Fibroblast of mammary gland (primary cell): ENCODE data around the gene CRIM1.

Experiments
- DNase-seq: peaks from one replicate; pipeline ENCODE4 v3.0.0-alpha.2; 2010; ENCODE audit warnings: low read depth
- H3K4me3 ChIP-seq: 2 replicates; pipeline ENCODE4 v1.5.1; 2011; ENCODE audit warnings: low read depth, mild to moderate bottlenecking, low read length, moderate library complexity; ENCODE audit not compliant: control insufficient read depth
- TF ChIP-seq, protein P1 (sequence below): conservative IDR thresholded peaks from 2 replicates; pipeline ENCODE4 v1.5.1; 2011; ENCODE audit warnings: low read depth, low read length, inconsistent platforms; ENCODE audit not compliant: control insufficient read depth, insufficient read depth

The CRIM1 gene

DNA sequence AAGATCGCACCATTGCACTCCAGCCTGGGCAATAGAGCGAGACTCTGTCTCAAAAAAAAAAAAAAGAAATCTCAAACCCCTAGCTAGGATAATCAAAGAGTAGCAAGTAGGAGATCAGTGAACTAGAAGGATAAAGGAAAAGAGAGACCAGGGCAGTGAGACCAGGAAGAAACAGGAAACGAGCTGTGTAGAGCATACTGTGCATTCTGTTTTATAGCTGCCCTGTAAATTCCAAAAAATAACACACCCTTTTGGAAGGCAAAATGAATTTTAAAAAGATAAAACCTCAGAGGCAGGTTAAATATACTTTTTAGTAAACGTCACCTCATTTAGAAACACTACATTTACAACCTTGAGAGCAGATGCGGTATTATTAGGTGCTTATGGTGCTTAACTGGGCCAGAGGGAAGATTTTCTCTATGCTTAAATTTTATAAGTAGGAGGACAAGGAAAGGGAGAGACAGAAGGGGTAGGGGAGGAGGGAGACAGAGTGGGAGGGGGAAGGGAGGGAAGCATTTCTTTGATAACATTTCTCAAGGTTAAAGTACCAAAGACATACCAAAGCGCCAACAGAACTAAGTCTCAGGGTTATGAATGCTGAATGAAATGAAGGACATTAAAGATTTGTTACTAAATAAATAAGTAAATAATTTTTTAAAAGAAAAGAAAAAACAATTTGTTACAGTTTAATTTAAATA is 212.3 kb downstream of the CRIM1 start:
- H3K4me3 ChIP-seq, result no peak overlapping the region
- TF ChIP-seq, protein P1, sequence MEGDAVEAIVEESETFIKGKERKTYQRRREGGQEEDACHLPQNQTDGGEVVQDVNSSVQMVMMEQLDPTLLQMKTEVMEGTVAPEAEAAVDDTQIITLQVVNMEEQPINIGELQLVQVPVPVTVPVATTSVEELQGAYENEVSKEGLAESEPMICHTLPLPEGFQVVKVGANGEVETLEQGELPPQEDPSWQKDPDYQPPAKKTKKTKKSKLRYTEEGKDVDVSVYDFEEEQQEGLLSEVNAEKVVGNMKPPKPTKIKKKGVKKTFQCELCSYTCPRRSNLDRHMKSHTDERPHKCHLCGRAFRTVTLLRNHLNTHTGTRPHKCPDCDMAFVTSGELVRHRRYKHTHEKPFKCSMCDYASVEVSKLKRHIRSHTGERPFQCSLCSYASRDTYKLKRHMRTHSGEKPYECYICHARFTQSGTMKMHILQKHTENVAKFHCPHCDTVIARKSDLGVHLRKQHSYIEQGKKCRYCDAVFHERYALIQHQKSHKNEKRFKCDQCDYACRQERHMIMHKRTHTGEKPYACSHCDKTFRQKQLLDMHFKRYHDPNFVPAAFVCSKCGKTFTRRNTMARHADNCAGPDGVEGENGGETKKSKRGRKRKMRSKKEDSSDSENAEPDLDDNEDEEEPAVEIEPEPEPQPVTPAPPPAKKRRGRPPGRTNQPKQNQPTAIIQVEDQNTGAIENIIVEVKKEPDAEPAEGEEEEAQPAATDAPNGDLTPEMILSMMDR, result no peak
- no peak for DNase-seq

DNA sequence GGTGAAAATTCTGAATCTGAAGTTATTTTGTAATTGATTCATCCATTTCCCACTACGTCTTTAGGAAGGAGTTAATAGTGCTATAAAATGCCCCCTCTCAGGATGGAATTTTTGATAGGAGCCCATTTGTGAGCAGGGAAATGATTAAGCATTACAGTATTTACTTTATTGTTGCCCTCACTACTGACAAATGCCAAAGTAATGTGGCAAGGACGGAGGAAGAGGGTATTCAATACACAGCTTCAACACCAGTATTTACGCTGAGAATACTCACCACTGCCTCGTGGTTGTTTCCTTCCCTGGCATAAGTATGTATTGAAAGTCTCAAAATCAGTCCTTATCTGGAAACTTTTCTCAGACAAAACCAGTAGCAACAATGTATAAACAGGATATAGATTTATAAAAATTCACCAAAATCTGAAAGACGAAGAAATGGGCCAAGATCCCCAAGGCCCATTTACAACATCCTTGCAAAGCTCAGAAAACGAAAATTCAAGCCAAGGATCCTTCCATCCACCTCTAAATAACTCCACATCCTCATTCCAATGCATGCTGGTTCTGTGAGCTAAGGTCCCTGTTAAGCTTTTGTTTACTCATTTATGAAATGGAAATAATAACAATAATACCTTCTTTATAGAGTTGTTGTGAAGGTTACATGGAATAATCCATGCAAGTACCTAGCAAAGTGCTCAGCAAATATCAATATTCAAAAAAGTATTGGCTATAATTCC is 213.1 kb downstream of the CRIM1 start:
- peak; percentile 58 for DNase-seq
- no peak overlapping the region for H3K4me3 ChIP-seq
- TF ChIP-seq, protein P1, result no peak

DNA sequence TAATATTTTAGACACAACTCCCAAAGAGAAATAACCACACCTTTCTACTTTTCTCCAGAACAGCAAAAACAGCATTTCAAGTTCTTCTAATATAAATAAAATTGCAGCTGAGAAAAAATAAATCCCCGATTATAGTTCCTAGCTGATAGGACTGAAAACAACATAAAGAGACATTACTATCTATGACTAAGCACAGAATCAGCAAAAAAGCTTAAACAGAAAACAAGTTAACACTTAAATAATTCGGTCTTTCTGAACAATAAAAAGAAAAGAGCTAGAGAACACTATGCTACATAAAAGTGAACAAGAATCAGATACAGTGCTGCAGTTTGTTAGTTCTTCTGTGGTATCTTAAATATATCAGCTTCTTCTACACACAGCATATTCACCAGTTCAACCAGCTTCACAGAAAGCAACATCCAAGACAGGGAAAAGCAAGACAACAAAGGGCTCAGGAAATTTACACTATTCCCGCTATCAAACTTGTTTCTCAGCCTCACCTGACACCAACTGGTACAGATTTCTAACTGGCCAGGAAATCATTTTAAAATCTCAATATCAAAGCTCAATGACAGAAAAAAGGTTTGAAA is 213.8 kb downstream of the CRIM1 start:
- DNase-seq, result peak; percentile 31
- TF ChIP-seq, protein P1, result no peak
- H3K4me3 ChIP-seq, result no peak overlapping the region

DNA sequence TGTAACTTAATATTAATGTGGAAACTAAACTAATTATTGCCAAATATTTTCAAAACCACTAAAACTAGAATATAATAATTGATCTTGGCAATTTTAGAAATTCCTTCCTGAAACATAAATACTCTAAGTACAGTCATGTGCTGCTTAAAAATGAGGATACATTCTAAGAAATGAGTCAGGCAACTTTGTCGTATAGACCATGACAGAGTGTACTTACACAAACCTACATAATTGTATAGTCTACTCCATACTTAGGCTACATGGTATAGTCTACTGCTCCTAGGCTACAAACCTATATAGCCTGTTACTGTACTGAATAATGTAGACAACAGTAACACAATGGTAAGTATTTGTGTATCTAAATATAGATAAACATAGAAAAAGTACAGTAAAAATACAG is 214.8 kb downstream of the CRIM1 start:
- TF ChIP-seq, protein P1, result no peak
- no peak overlapping the region for H3K4me3 ChIP-seq
- DNase-seq, result peak; percentile 47

DNA sequence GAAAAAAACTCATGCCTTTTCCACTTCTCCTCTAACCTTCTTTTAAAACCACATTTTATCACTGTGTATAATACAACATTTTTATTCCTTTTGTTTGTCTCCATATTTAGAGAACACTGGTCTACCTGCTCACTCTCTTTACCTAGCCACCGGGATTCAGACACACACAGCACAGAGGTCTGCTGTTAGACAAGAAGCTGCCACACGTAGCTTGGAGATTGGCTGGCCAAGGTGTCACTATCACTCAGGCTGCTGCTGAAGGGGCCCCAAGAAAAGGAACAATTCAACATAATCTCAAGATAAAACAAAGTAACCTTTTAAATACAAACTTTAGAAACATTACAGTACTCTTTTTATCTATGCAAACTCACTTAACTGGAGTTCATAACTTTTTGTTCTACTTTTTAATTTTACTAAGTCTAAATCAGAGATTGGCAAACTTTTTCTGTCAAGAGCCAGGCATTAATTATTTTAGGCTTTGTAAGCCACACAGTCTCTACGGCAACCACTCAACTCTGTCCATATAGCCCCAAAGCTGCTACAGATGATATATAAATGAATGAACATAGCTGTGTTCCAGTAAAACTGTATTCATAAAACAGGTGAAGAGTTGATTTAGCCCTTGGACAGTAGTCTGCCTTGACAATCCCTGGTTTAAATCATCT is 216.6 kb downstream of the CRIM1 start:
- DNase-seq, result no peak
- no peak overlapping the region for H3K4me3 ChIP-seq
- TF ChIP-seq, protein P1, result no peak

DNA sequence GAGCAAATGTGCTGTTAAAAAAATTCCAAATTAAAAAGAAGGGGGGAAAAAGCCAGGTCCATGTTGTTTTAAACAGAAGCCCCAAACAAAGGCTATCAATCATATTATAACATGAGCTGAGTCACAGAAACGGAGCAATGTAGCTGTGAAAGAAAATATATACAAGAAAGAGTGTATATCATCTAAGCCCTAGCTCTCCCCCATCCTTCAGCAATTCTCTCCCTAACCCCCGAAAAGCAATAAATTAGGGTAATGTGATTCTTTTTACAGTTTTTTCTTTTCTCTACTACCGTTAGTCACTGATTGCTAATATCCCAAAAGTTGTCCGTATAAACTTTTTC is 217.1 kb downstream of the CRIM1 start:
- no peak overlapping the region for H3K4me3 ChIP-seq
- DNase-seq, result no peak
- TF ChIP-seq, protein P1, result no peak
